Left ventricle myocardium inferior (tissue), 1 donor: ENCODE results near the gene ULK4. TPM values are rescaled to one million over a fixed set of nuclear protein-coding genes. Genes with fewer than 3 reads are reported as not detected.

Experiments
- DNase-seq: peaks from one replicate; pipeline ENCODE4 v3.0.0-alpha.2; 2020
- H3K27ac ChIP-seq: fragments of 200-600 bp; replicated peaks from 2 replicates; pipeline ENCODE4 v1.8.0; 2021
- H3K27me3 ChIP-seq: fragments of 200-600 bp; 2 replicates; pipeline ENCODE4 v1.8.0; 2021; ENCODE audit warnings: low read depth
- H3K36me3 ChIP-seq: fragments of 200-600 bp; 2 replicates; pipeline ENCODE4 v1.8.0; 2021
- H3K4me1 ChIP-seq: fragments of 200-600 bp; 2 replicates; pipeline ENCODE4 v1.8.0; 2021
- H3K4me3 ChIP-seq: fragments of 200-600 bp; 2 replicates; pipeline ENCODE4 v1.8.0; 2021; ENCODE audit warnings: mild to moderate bottlenecking, moderate library complexity
- H3K9me3 ChIP-seq: fragments of 200-600 bp; replicated peaks from 2 replicates; pipeline ENCODE4 v1.8.0; 2021
- CTCF ChIP-seq: fragments of 200-600 bp; IDR thresholded peaks from 2 replicates; pipeline ENCODE4 v1.8.0; 2021; ENCODE audit warnings: antibody characterized with exemption, mild to moderate bottlenecking, borderline replicate concordance
- intact Hi-C: fragments of 100-400 bp; cut with micrococcal nuclease; formaldehyde crosslinking; loops from one replicate; pipeline ENCODE4 v1.11.0; 2022
- total RNA-seq: library from RNA; stranded (reverse); fragmentation: NEBNext Ultra II Directional; extraction: Animal tissue kit (Norgen Biotek cat#: 25700); gene quantifications from one replicate; pipeline ENCODE4 v1.2.1, GENCODE V29; 2021
- donor health status: DM: no; HTN: yes; CAD: no; lungs with severe emphysema.

ULK4 gene
- total RNA-seq, 1 donor from 2014 or later = 1.8 TPM

GRCh38 chr3:41583014-41583413, 378.9 kb downstream of the ULK4 start:
- no peaks in the 10 kb centered on the region for H3K4me1 ChIP-seq
- H3K9me3 ChIP-seq = no peaks in the 10 kb centered on the region
- no peak for TF ChIP-seq CTCF
- no peaks in the 10 kb centered on the region for H3K36me3 ChIP-seq
- no peaks in the 10 kb centered on the region for H3K27me3 ChIP-seq
- intact Hi-C loops = no loop called here
- H3K27ac ChIP-seq = no peak overlapping the region
- DNase-seq = no peak
- H3K4me3 ChIP-seq = no peak overlapping the region

- no peak for DNase-seq
- intact Hi-C loops = no loop called here
- H3K36me3 ChIP-seq = no peaks in the 10 kb centered on the region
- no peak overlapping the region for H3K27ac ChIP-seq
- H3K4me3 ChIP-seq = no peak overlapping the region
- H3K27me3 ChIP-seq = no peaks in the 10 kb centered on the region
- no peaks in the 10 kb centered on the region for H3K9me3 ChIP-seq
- no peaks in the 10 kb centered on the region for H3K4me1 ChIP-seq
- no peak for TF ChIP-seq CTCF
These were observed 380.2 kb downstream of the ULK4 start for GRCh38 chr3:41581700-41582099.

- no peak for TF ChIP-seq CTCF
- Histone ChIP-seq H3K27ac (no peak overlapping the region), H3K36me3 (no peaks in the 10 kb centered on the region), H3K27me3 (no peaks in the 10 kb centered on the region), H3K4me3 (no peak overlapping the region), H3K4me1 (peaks cover 11% of the 10 kb centered on the region), H3K9me3 (no peaks in the 10 kb centered on the region)
- DNase-seq = no peak
- intact Hi-C loops = no loop called here
These were observed 381.5 kb downstream of the ULK4 start for GRCh38 chr3:41580274-41580959.

GRCh38 chr3:41579861-41580260, 382.0 kb downstream of the ULK4 start:
- H3K36me3 ChIP-seq = no peaks in the 10 kb centered on the region
- no peak overlapping the region for H3K4me3 ChIP-seq
- no peak for TF ChIP-seq CTCF
- no peaks in the 10 kb centered on the region for H3K27me3 ChIP-seq
- intact Hi-C loops = no loop called here
- no peak for DNase-seq
- H3K9me3 ChIP-seq = no peaks in the 10 kb centered on the region
- no peak overlapping the region for H3K27ac ChIP-seq
- H3K4me1 ChIP-seq = peaks cover 16% of the 10 kb centered on the region

GRCh38 chr3:41578798-41579197, 383.1 kb downstream of the ULK4 start:
- Histone ChIP-seq H3K27me3 (no peaks in the 10 kb centered on the region), H3K27ac (no peak overlapping the region), H3K9me3 (no peaks in the 10 kb centered on the region), H3K36me3 (no peaks in the 10 kb centered on the region), H3K4me1 (peaks cover 20% of the 10 kb centered on the region), H3K4me3 (no peak overlapping the region)
- DNase-seq = no peak
- intact Hi-C loops = no loop called here
- TF ChIP-seq CTCF = no peak
